Measurements from ENCODE around the gene NTSR1. TPM values are rescaled to one million over a fixed set of nuclear protein-coding genes. Genes with fewer than 3 reads are reported as not detected.

The NTSR1 gene
- total and polyA plus RNA-seq, 4 donors, result 0.03 to 0.33 (median 0.08) TPM; not detected in 1

DNA sequence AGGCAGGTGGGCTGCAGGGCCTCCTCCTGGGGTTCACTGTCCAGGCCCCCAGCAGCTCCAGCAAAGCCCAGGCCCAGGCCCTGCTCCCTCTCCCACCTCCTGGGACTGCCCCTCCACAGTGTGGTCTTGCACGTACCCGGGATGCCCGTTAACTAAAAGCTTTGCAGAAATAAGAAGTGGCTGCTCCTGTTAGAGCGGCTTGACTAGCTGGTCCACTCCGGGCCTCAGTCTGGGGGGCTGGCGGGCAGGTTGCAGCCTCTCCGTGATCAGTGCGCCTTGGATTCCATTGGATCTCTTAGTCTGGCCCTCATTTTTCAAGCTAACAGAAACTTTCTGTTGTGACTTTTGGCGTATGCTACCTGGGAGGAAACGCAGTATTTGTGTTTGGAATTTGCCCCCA is 39.4 kb upstream of the NTSR1 start:
- Histone ChIP-seq H3K4me3 (ENCODE audit: low read depth in 1 of 3, low read length in 3 of 3) (no peak overlapping the region), H3K9me3 (ENCODE audit: control insufficient read depth in 4 of 4, low read length in 3 of 4) (no peaks in the 10 kb centered on the region), H3K36me3 (ENCODE audit: control insufficient read depth in 4 of 4, insufficient read depth in 3 of 4, low read depth in 1 of 4, low read length in 3 of 4) (no peaks in the 10 kb centered on the region), H3K9ac (ENCODE audit: low read depth in 1 of 2, low read length in 2 of 2) (no peak overlapping the region), H3K4me1 (ENCODE audit: control insufficient read depth in 4 of 4, insufficient read depth in 4 of 4, low read length in 3 of 4) (no peaks in the 10 kb centered on the region), H3K27ac (ENCODE audit: low read depth in 1 of 2, low read length in 2 of 2) (no peak overlapping the region), H3K27me3 (ENCODE audit: control insufficient read depth in 4 of 4, insufficient read depth in 4 of 4, low read length in 3 of 4) (no peaks in the 10 kb centered on the region)
- TF ChIP-seq, protein P1, sequence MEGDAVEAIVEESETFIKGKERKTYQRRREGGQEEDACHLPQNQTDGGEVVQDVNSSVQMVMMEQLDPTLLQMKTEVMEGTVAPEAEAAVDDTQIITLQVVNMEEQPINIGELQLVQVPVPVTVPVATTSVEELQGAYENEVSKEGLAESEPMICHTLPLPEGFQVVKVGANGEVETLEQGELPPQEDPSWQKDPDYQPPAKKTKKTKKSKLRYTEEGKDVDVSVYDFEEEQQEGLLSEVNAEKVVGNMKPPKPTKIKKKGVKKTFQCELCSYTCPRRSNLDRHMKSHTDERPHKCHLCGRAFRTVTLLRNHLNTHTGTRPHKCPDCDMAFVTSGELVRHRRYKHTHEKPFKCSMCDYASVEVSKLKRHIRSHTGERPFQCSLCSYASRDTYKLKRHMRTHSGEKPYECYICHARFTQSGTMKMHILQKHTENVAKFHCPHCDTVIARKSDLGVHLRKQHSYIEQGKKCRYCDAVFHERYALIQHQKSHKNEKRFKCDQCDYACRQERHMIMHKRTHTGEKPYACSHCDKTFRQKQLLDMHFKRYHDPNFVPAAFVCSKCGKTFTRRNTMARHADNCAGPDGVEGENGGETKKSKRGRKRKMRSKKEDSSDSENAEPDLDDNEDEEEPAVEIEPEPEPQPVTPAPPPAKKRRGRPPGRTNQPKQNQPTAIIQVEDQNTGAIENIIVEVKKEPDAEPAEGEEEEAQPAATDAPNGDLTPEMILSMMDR (IDR thresholded peaks at IDR 0.05; ENCODE audit: low read depth, low read length, missing input control), result no peak
- TF ChIP-seq HNF4G (IDR thresholded peaks at IDR 0.05) (no peak), FOXA2 (IDR thresholded peaks at IDR 0.05) (no peak), HNF4A (conservative IDR thresholded peaks at IDR 0.05) (no peak), ATF3 (IDR thresholded peaks at IDR 0.05) (no peak), JUND (IDR thresholded peaks at IDR 0.05) (no peak), YY1 (IDR thresholded peaks at IDR 0.05) (no peak), RXRA (IDR thresholded peaks at IDR 0.05) (no peak)
- TF ChIP-seq, protein P2, sequence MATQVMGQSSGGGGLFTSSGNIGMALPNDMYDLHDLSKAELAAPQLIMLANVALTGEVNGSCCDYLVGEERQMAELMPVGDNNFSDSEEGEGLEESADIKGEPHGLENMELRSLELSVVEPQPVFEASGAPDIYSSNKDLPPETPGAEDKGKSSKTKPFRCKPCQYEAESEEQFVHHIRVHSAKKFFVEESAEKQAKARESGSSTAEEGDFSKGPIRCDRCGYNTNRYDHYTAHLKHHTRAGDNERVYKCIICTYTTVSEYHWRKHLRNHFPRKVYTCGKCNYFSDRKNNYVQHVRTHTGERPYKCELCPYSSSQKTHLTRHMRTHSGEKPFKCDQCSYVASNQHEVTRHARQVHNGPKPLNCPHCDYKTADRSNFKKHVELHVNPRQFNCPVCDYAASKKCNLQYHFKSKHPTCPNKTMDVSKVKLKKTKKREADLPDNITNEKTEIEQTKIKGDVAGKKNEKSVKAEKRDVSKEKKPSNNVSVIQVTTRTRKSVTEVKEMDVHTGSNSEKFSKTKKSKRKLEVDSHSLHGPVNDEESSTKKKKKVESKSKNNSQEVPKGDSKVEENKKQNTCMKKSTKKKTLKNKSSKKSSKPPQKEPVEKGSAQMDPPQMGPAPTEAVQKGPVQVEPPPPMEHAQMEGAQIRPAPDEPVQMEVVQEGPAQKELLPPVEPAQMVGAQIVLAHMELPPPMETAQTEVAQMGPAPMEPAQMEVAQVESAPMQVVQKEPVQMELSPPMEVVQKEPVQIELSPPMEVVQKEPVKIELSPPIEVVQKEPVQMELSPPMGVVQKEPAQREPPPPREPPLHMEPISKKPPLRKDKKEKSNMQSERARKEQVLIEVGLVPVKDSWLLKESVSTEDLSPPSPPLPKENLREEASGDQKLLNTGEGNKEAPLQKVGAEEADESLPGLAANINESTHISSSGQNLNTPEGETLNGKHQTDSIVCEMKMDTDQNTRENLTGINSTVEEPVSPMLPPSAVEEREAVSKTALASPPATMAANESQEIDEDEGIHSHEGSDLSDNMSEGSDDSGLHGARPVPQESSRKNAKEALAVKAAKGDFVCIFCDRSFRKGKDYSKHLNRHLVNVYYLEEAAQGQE (IDR thresholded peaks at IDR 0.05), result no peak
- no peak for DNase-seq (ENCODE audit: low spot score)
- WGBS, result 93% methylated on average over 10 of the region's 10 CpGs

DNA sequence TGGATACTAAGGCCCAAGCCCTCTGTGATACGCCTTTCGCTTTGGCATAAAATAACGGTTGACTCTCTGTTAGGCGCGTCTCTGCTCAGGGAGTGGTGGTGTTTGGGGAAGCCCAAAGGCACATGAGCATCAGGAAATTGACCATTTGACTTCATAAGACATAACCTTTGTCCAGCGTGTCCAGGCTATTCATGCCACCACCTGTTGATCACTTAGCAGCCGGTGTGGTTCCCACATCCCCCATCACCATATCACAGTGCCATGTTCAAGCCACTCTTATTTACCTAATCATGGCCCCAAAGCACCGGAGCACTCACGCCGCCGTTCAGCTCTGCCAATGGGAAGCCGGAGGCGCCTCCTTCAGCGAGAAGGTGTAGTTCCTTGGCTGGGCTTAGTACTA is 38.5 kb upstream of the NTSR1 start:
- Histone ChIP-seq H3K27me3 (ENCODE audit: control insufficient read depth in 4 of 4, insufficient read depth in 4 of 4, low read length in 3 of 4) (no peaks in the 10 kb centered on the region), H3K4me1 (ENCODE audit: control insufficient read depth in 4 of 4, insufficient read depth in 4 of 4, low read length in 3 of 4) (no peaks in the 10 kb centered on the region)

More for the DNA sequence above, 38.5 kb upstream of the NTSR1 start:
- DNase-seq (ENCODE audit: low spot score), result no peak
- H3K36me3 ChIP-seq (ENCODE audit: control insufficient read depth in 4 of 4, insufficient read depth in 3 of 4, low read depth in 1 of 4, low read length in 3 of 4), result no peaks in the 10 kb centered on the region
- no peaks in the 10 kb centered on the region for H3K9me3 ChIP-seq (ENCODE audit: control insufficient read depth in 4 of 4, low read length in 3 of 4)
- H3K4me3 ChIP-seq (ENCODE audit: low read depth in 1 of 3, low read length in 3 of 3), result no peak overlapping the region
- no peak overlapping the region for H3K9ac ChIP-seq (ENCODE audit: low read depth in 1 of 2, low read length in 2 of 2)
- TF ChIP-seq, protein P1 (IDR thresholded peaks at IDR 0.05; ENCODE audit: low read depth, low read length, missing input control), result no peak
- no peak for TF ChIP-seq SP1 (IDR thresholded peaks at IDR 0.05)
- TF ChIP-seq HNF4A (conservative IDR thresholded peaks at IDR 0.05), result no peak
- TF ChIP-seq FOXA2 (IDR thresholded peaks at IDR 0.05), result no peak
- no peak for TF ChIP-seq TAF1 (conservative IDR thresholded peaks at IDR 0.05)
- TF ChIP-seq EGR1 (IDR thresholded peaks at IDR 0.05; ENCODE audit: low read depth in 2 of 2), result no peak
- TF ChIP-seq MAX (IDR thresholded peaks at IDR 0.05), result no peak
- no peak for TF ChIP-seq GABPA (IDR thresholded peaks at IDR 0.05 in 1 of 2, conservative IDR thresholded peaks at IDR 0.05 in 1 of 2)
- TF ChIP-seq RAD21 (IDR thresholded peaks at IDR 0.05), result no peak
- TF ChIP-seq, protein P2 (IDR thresholded peaks at IDR 0.05), result no peak
- 92% methylated on average over 14 of the region's 14 CpGs for WGBS
- no peak overlapping the region for H3K27ac ChIP-seq (ENCODE audit: low read depth in 1 of 2, low read length in 2 of 2)
